Medulla oblongata (tissue), 1 donor: Measurements from ENCODE around the gene DDX10.

ENCODE experiments used
- DNase-seq: peaks from one replicate; pipeline ENCODE4 v3.0.0-alpha.2; 2015; ENCODE audit errors: extremely low spot score

DDX10 gene

GRCh38 chr11:108983636-108984420, 319.0 kb downstream of the DDX10 start:
- DNase-seq, result no peak

- no peak for DNase-seq
Observed at GRCh38 chr11:108984523-108984922, 319.7 kb downstream of the DDX10 start.

GRCh38 chr11:108985236-108985944, 320.5 kb downstream of the DDX10 start:
- no peak for DNase-seq

GRCh38 chr11:108985945-108986279, 321.0 kb downstream of the DDX10 start:
- no peak for DNase-seq
